CD4-positive, alpha-beta memory T cell (primary cell): ENCODE results near the gene NDST1. TPM values are rescaled to one million over a fixed set of nuclear protein-coding genes. Genes with fewer than 3 reads are reported as not detected.

Experiments used
- CTCF ChIA-PET: fragments of 350-600 bp; sonication (Branson Sonifier 250); formaldehyde crosslinking; loops from one replicate; lab custom pipeline; 2021; ENCODE audit warnings: inconsistent platforms; ENCODE audit not compliant: partially characterized antibody; lab: Charles Lee
- POLR2A ChIA-PET: fragments of 350-600 bp; sonication (Branson Sonifier 250); formaldehyde crosslinking; loops from one replicate; lab custom pipeline; 2021; ENCODE audit not compliant: partially characterized antibody; lab: Charles Lee
- DNase-seq, 5 donors: peaks; one replicate each; pipeline versions ENCODE4 v3.0.0 to v3.0.0-alpha.2; 2020 to 2022; ENCODE audit warnings: mixed read lengths in 1 of 5
- H3K27ac ChIP-seq: one replicate; pipeline ENCODE4 v1.7.0; 2013; ENCODE audit warnings: low read depth, low read length
- H3K27me3 ChIP-seq: 2 replicates; pipeline ENCODE4 v1.7.0; 2013; ENCODE audit warnings: mild to moderate bottlenecking, low read length, moderate library complexity; ENCODE audit not compliant: insufficient read depth
- H3K36me3 ChIP-seq: 2 replicates; pipeline ENCODE4 v1.7.0; 2013; ENCODE audit warnings: mild to moderate bottlenecking, low read length, moderate library complexity; ENCODE audit not compliant: insufficient read depth
- H3K4me1 ChIP-seq: 2 replicates; pipeline ENCODE4 v1.7.0; 2013; ENCODE audit warnings: mild to moderate bottlenecking, low read length, moderate library complexity; ENCODE audit not compliant: insufficient read depth
- H3K4me3 ChIP-seq, 2 donors: one replicate each; pipeline ENCODE4 v1.7.0; 2013; ENCODE audit warnings: low read length in 2 of 2, mild to moderate bottlenecking in 1 of 2
- H3K9me3 ChIP-seq, 2 donors: one replicate each; pipeline ENCODE4 v1.7.0; 2013; ENCODE audit warnings: low read length in 2 of 2, control low read depth in 1 of 2; ENCODE audit not compliant: control insufficient read depth in 1 of 2
- H3K27ac Mint-ChIP-seq, 7 donors: one replicate each; pipeline ENCODE4 v1.8.0; 2020 to 2021; ENCODE audit warnings: mixed read lengths in 7 of 7, mild to moderate bottlenecking in 6 of 7, inconsistent platforms in 3 of 7, moderate library complexity in 3 of 7
- H3K27me3 Mint-ChIP-seq, 2 donors: one replicate each; pipeline ENCODE4 v1.8.0; 2020 to 2021; ENCODE audit warnings: mixed read lengths in 2 of 2
- H3K36me3 Mint-ChIP-seq, 2 donors: one replicate each; pipeline ENCODE4 v1.8.0; 2020 to 2021; ENCODE audit warnings: mixed read lengths in 2 of 2, inconsistent platforms in 1 of 2, mild to moderate bottlenecking in 1 of 2
- H3K4me1 Mint-ChIP-seq, 4 donors: one replicate each; pipeline ENCODE4 v1.8.0; 2020 to 2021; ENCODE audit warnings: mixed read lengths in 4 of 4, mild to moderate bottlenecking in 1 of 4
- H3K4me3 Mint-ChIP-seq, 8 donors: one replicate each; pipeline ENCODE4 v1.8.0; 2020 to 2021; ENCODE audit warnings: mixed read lengths in 8 of 8, mild to moderate bottlenecking in 7 of 8, moderate library complexity in 6 of 8, inconsistent platforms in 3 of 8
- H3K9me3 Mint-ChIP-seq, 8 donors: one replicate each; pipeline ENCODE4 v1.8.0; 2020 to 2021; ENCODE audit warnings: mixed read lengths in 8 of 8, mild to moderate bottlenecking in 5 of 8, inconsistent platforms in 3 of 8, moderate library complexity in 1 of 8
- intact Hi-C: fragments of 100-400 bp; cut with micrococcal nuclease; formaldehyde crosslinking; loops from one replicate; pipeline ENCODE4 v1.15.1; 2023
- polyA plus RNA-seq, 2 donors: library from polyadenylated mRNA; unstranded; fragments of 300-500 nt; fragmentation: Illumina TruSeq; gene quantifications; one replicate each; pipeline ENCODE4 v1.2.3, GENCODE V29; 2021
- total RNA-seq, 2 experiments: library from RNA; stranded (reverse); gene quantifications; one replicate each; pipeline ENCODE4 v1.2.3, GENCODE V29; 2021

Gene NDST1
- total and polyA plus RNA-seq, 4 experiments from 2014 or later, result 0.29 to 0.64 (median 0.35) TPM; not detected in 1

- Histone ChIP-seq H3K36me3 (no peaks in the 10 kb centered on the region), H3K9me3 (no peaks in the 10 kb centered on the region), H3K4me1 (no peaks in the 10 kb centered on the region), H3K27me3 (no peaks in the 10 kb centered on the region), H3K27ac (no peak overlapping the region), H3K4me3 (no peak overlapping the region)
- Mint-ChIP-seq H3K27me3 (no peaks in the 10 kb centered on the region), H3K4me1 (no peaks in the 10 kb centered on the region), H3K36me3 (no peaks in the 10 kb centered on the region), H3K9me3 (no peaks in the 10 kb centered on the region), H3K4me3 (no peak overlapping the region), H3K27ac (no peak overlapping the region)
- intact Hi-C loops, result no loop called here
- POLR2A ChIA-PET, result no interaction called here
- DNase-seq, result no peak
- CTCF ChIA-PET, result interaction anchor here (2.4 kb wide), 1 partner anchor 8 kb away, joined by 12 read pairs; no protein-coding TSS in a partner anchor
These were observed 60.7 kb downstream of the NDST1 start for GRCh38 chr5:150568663-150569062.

- Mint-ChIP-seq H3K4me3 (no peak overlapping the region), H3K27me3 (no peaks in the 10 kb centered on the region), H3K36me3 (no peaks in the 10 kb centered on the region), H3K4me1 (no peaks in the 10 kb centered on the region), H3K27ac (no peak overlapping the region), H3K9me3 (no peaks in the 10 kb centered on the region)
- CTCF ChIA-PET, result interaction anchor here (2.4 kb wide), 1 partner anchor 10 kb away, joined by 12 read pairs; no protein-coding TSS in a partner anchor
- intact Hi-C loops, result no loop called here
- Histone ChIP-seq H3K36me3 (no peaks in the 10 kb centered on the region), H3K27ac (no peak overlapping the region), H3K9me3 (no peaks in the 10 kb centered on the region), H3K4me1 (no peaks in the 10 kb centered on the region), H3K4me3 (no peak overlapping the region), H3K27me3 (no peaks in the 10 kb centered on the region)
- DNase-seq, result no peak
- POLR2A ChIA-PET, result no interaction called here
These were observed 62.4 kb downstream of the NDST1 start for GRCh38 chr5:150570333-150570732.

GRCh38 chr5:150571836-150572235 lies 63.9 kb downstream of the NDST1 start:
- Histone ChIP-seq H3K4me3 (no peak overlapping the region), H3K9me3 (no peaks in the 10 kb centered on the region), H3K27me3 (no peaks in the 10 kb centered on the region), H3K36me3 (no peaks in the 10 kb centered on the region), H3K27ac (no peak overlapping the region), H3K4me1 (no peaks in the 10 kb centered on the region)
- no peak for DNase-seq
- intact Hi-C loops, result no loop called here
- no peaks in the 10 kb centered on the region for H3K27me3 Mint-ChIP-seq
- no peaks in the 10 kb centered on the region for H3K9me3 Mint-ChIP-seq
- ChIA-PET POLR2A (no interaction called here), CTCF (interaction anchor here (3.3 kb wide), 1 partner anchor 11 kb away, joined by 14 read pairs; no protein-coding TSS in a partner anchor)
- H3K27ac Mint-ChIP-seq, result no peak overlapping the region
- H3K4me3 Mint-ChIP-seq, result no peak overlapping the region
- H3K36me3 Mint-ChIP-seq, result no peaks in the 10 kb centered on the region
- H3K4me1 Mint-ChIP-seq, result no peaks in the 10 kb centered on the region

DNA sequence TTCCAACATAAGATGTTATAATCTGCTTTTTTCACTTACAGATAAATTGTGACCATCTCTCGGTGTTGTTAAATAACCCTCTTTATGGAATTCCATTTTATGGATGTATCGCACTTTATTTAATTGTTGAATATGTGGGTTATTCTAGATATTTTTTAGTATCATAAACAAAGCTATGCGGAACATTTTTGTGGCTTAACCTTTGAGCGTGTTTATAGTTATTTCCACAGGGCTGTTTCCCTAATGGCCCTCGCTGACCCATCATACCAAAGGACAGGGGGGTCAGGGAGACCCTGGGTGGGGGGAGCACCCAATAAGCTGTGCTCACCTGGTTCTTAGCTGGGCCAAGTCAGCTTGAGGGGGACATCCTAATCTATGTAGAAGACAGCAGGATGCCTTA lies 65.3 kb downstream of the NDST1 start:
- intact Hi-C loops, result no loop called here
- H3K9me3 Mint-ChIP-seq, result no peaks in the 10 kb centered on the region
- H3K4me1 Mint-ChIP-seq, result no peaks in the 10 kb centered on the region
- H3K27ac Mint-ChIP-seq, result no peak overlapping the region
- ChIA-PET CTCF (interaction anchor here (1.2 to 3.3 kb wide), 3 partner anchors 12 to 273 kb away, joined by 3 to 14 read pairs (median 7); partner anchors contain the start of gene IRGM), POLR2A (no interaction called here)
- DNase-seq, result no peak
- no peak overlapping the region for H3K4me3 ChIP-seq
- no peaks in the 10 kb centered on the region for H3K27me3 Mint-ChIP-seq
- H3K27ac ChIP-seq, result no peak overlapping the region
- H3K4me1 ChIP-seq, result no peaks in the 10 kb centered on the region
- no peaks in the 10 kb centered on the region for H3K36me3 ChIP-seq
- no peaks in the 10 kb centered on the region for H3K27me3 ChIP-seq
- H3K4me3 Mint-ChIP-seq, result no peak overlapping the region
- no peaks in the 10 kb centered on the region for H3K36me3 Mint-ChIP-seq
- H3K9me3 ChIP-seq, result no peaks in the 10 kb centered on the region

DNA sequence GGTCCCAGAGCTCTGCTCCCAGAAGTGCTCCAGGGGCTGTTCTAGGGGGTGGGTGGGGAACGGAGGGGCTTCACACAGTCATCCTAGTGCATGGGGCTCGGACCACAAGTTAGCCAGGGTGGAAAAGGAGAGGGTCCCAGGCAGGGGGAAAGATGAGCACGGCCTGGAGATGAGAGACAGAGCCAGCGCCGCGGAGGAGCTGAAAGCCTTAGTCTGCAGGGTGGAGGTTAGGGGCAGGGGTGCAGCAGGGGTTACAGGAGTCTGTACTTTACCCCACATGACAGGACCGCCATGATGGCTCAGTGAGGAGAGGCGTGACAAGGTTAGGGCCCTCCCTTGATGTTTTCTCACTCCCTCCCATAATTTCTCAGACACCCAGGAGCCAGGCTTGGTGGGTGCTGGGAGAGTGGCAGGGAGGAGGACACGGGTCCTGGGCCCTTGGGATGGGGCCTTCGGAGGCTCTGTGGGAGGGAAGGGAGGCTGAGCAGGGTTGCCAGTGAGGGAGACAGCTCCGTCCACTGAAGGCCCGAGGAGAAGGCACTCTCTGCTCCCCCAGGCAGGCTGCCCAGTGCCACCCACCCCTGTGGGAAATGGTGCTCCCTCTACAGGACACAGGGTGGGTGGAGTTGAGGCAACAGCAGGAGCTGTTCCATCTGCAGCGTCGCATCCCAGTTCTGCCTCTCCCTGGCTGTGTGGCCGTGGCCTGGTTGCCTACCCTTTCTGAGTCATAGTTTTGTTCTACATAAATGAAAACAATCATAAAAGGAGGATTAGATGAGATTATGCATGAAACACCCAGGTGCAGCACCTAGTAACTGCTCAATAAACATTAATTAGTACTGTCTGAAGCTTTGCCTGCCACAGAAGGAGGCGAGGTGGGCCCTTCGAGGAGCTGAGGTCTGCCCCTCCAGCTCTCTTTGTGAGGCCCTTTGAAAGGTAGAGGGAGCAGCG lies 66.2 kb downstream of the NDST1 start:
- Histone ChIP-seq H3K4me1 (no peaks in the 10 kb centered on the region), H3K36me3 (no peaks in the 10 kb centered on the region), H3K9me3 (no peaks in the 10 kb centered on the region), H3K4me3 (no peak overlapping the region), H3K27me3 (no peaks in the 10 kb centered on the region), H3K27ac (no peak overlapping the region)
- Mint-ChIP-seq H3K4me3 (no peak overlapping the region), H3K27ac (no peak overlapping the region), H3K36me3 (no peaks in the 10 kb centered on the region), H3K27me3 (no peaks in the 10 kb centered on the region), H3K9me3 (no peaks in the 10 kb centered on the region), H3K4me1 (no peaks in the 10 kb centered on the region)
- ChIA-PET POLR2A (no interaction called here), CTCF (interaction anchor here (1.2 to 3.3 kb wide), 3 partner anchors 13 to 272 kb away, joined by 3 to 14 read pairs (median 7); partner anchors contain the start of gene IRGM)
- DNase-seq, result no peak
- intact Hi-C loops, result no loop called here

DNA sequence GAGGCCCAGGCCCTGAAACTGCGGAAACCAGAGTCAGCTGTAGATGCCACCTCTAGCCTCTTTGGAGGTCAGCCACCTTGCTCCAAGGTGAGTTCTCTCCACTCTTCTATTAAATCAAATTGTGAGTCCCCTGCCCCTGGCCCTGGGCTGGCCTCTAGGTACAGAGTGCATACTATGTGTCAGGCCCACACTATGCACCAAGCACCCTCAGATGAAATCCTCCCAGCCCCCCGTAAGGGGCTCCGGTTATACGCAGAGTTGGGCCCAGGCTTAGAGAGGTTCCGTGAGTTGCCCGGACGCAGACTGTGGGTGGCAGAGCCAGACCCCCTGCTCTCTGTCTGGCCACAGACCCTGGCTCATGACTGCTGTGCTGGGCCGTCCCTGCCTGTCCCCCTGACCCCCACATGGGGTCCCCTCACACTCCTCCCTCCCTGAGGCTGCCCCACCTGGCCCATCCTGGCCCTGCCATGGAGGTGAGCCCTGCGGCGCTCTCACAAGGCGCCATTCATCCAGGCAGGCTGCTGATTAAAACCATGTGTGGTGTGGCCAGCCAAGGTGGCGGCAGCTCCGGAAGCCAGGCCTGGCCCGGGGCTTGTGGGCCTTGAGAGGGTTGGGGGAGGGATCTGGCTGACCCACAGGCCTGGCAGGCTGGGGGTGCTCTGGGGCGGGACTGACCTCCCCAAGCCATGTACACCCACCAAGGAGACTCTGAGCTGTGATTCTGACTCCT lies 67.1 kb downstream of the NDST1 start:
- Histone ChIP-seq H3K4me1 (no peaks in the 10 kb centered on the region), H3K36me3 (no peaks in the 10 kb centered on the region), H3K27ac (no peak overlapping the region), H3K27me3 (no peaks in the 10 kb centered on the region), H3K9me3 (no peaks in the 10 kb centered on the region), H3K4me3 (no peak overlapping the region)
- ChIA-PET POLR2A (no interaction called here), CTCF (interaction anchor here (1.8 to 3.3 kb wide), 2 partner anchors 14 to 271 kb away, joined by 7 to 14 read pairs; partner anchors contain the start of gene IRGM)
- H3K4me1 Mint-ChIP-seq, result no peaks in the 10 kb centered on the region
- no peaks in the 10 kb centered on the region for H3K36me3 Mint-ChIP-seq
- no peaks in the 10 kb centered on the region for H3K27me3 Mint-ChIP-seq
- no peak for DNase-seq
- no peaks in the 10 kb centered on the region for H3K9me3 Mint-ChIP-seq
- H3K4me3 Mint-ChIP-seq, result no peak overlapping the region
- no peak overlapping the region for H3K27ac Mint-ChIP-seq
- intact Hi-C loops, result no loop called here
